K562 (cell line): ENCODE results near the gene PDHX. TPM values are rescaled to one million over a fixed set of nuclear protein-coding genes. Genes with fewer than 3 reads are reported as not detected.

Source experiments
- ZNF316 ChIP-seq: fragments of 450-650 bp; IDR thresholded peaks from 2 replicates; pipeline ENCODE4 v1.6.1; 2016
- polyA plus RNA-seq, 8 experiments: library from polyadenylated mRNA; depleted of rRNA in 4 of 8; stranded (reverse) in 5 of 8; unstranded in 3 of 8; fragments of >200 nt; fragmentation: Nextera tagmentation in 2 of 8; fragmentation: Illumina TruSeq in 1 of 8; extraction: Ambion mirVana in 2 of 8; extraction: Trizol in 1 of 8; gene quantifications; 2 replicates each; pipeline versions ENCODE4 v1.2.1 to v1.2.3, GENCODE V29; 2011 to 2014; ENCODE audit warnings: inconsistent platforms in 1 of 8, missing spikeins in 1 of 8
- total RNA-seq, 7 experiments: library from RNA; depleted of rRNA in 6 of 7; stranded (reverse); fragments of >200 nt in 6 of 7; fragmentation: Illumina TruSeq in 2 of 7; extraction: Trizol in 2 of 7; gene quantifications; 2 replicates each; pipeline versions ENCODE4 v1.2.1 to v1.2.3, GENCODE V29; 2011 to 2021; ENCODE audit warnings: low replicate concordance in 1 of 7
- TF ChIP-seq, protein P1 (sequence below), 2 experiments: fragments of 450-650 bp in 1 of 2; sonication (generic) in 1 of 2; formaldehyde crosslinking in 1 of 2; IDR thresholded peaks; 2 replicates each; pipeline versions ENCODE4 v1.7.1 to v1.9.0; 2016 to 2022; ENCODE audit warnings: inconsistent platforms in 1 of 2, mild to moderate bottlenecking in 1 of 2, missing genetic modification reagents in 1 of 2
- TF ChIP-seq, protein P2 (sequence below): fragments of 450-650 bp; formaldehyde crosslinking; IDR thresholded peaks from 2 replicates; pipeline ENCODE4 v1.4.0; 2022; ENCODE audit warnings: mild to moderate bottlenecking, moderate library complexity
- TF ChIP-seq, protein P3 (sequence below), 2 experiments: fragments of 450-650 bp in 1 of 2; sonication (generic) in 1 of 2; formaldehyde crosslinking in 1 of 2; IDR thresholded peaks in 1 of 2; conservative IDR thresholded peaks in 1 of 2; 2 replicates each; pipeline versions ENCODE4 v1.6.1 to v1.8.1; 2016 to 2023; ENCODE audit warnings: mild to moderate bottlenecking in 2 of 2, moderate library complexity in 2 of 2, inconsistent platforms in 1 of 2, missing genetic modification reagents in 1 of 2
- TF ChIP-seq, protein P4 (sequence below): sonication (generic); formaldehyde crosslinking; IDR thresholded peaks from 2 replicates; pipeline ENCODE4 v1.8.1; 2023; ENCODE audit warnings: mild to moderate bottlenecking, missing genetic modification reagents

Gene PDHX
- total and polyA plus RNA-seq, 9 of the 15 experiments (the other 6 are each of a cell fraction or from before 2014, with no cell fraction given), result 20.8 to 43.5 (median 31.2) TPM

DNA sequence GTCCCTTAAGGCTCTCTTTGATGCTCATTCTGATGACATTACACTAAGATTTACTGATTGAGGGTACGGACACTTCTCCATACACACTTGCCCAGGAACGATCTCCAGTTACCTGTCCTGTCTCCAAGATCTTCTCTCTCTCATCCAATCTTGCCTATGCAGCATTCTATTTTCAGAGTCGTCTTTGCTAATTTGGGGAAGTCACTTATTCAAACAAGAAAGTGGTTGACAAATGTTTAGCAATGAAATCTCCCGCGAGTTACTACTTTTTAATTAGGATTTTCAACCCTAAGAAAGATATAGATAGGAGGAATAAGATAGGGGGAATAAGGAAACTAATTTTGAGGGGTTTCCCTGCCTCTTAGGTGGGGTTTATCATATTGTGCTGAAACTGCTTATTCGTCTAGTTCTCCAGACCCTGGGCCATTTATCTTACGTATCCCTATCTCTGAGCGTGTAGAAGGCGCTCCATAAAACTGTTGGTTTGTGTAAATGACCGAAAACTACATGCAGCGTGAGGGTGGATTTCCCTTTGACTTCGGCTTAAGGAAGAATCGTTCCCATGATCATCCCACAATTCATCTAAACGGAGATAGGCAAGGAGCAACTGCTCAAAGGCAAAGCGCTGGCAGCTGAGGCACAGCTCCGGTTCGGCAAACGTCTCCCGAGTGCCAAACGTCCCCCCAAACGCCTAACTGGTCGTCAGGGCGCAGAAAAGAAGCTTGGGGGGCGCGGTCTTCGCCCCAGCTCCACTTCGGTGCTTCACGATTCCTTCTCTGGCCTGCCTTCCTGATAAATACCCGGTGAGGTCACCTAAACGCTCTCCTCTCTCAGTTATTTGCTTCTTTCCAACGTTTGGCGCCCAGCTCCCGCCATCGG, 1.0 kb upstream of the PDHX start (continued):
- TF ChIP-seq, protein P1, sequence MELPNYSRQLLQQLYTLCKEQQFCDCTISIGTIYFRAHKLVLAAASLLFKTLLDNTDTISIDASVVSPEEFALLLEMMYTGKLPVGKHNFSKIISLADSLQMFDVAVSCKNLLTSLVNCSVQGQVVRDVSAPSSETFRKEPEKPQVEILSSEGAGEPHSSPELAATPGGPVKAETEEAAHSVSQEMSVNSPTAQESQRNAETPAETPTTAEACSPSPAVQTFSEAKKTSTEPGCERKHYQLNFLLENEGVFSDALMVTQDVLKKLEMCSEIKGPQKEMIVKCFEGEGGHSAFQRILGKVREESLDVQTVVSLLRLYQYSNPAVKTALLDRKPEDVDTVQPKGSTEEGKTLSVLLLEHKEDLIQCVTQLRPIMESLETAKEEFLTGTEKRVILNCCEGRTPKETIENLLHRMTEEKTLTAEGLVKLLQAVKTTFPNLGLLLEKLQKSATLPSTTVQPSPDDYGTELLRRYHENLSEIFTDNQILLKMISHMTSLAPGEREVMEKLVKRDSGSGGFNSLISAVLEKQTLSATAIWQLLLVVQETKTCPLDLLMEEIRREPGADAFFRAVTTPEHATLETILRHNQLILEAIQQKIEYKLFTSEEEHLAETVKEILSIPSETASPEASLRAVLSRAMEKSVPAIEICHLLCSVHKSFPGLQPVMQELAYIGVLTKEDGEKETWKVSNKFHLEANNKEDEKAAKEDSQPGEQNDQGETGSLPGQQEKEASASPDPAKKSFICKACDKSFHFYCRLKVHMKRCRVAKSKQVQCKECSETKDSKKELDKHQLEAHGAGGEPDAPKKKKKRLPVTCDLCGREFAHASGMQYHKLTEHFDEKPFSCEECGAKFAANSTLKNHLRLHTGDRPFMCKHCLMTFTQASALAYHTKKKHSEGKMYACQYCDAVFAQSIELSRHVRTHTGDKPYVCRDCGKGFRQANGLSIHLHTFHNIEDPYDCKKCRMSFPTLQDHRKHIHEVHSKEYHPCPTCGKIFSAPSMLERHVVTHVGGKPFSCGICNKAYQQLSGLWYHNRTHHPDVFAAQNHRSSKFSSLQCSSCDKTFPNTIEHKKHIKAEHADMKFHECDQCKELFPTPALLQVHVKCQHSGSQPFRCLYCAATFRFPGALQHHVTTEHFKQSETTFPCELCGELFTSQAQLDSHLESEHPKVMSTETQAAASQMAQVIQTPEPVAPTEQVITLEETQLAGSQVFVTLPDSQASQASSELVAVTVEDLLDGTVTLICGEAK (IDR thresholded peaks at IDR 0.05), result peak; percentile 20; the same call in 1 of the 2 replicates
- TF ChIP-seq, protein P1 (CRISPR knock-in tag; IDR thresholded peaks at IDR 0.05), result no peak
- TF ChIP-seq, protein P2, sequence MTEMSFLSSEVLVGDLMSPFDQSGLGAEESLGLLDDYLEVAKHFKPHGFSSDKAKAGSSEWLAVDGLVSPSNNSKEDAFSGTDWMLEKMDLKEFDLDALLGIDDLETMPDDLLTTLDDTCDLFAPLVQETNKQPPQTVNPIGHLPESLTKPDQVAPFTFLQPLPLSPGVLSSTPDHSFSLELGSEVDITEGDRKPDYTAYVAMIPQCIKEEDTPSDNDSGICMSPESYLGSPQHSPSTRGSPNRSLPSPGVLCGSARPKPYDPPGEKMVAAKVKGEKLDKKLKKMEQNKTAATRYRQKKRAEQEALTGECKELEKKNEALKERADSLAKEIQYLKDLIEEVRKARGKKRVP (CRISPR knock-in tag), result no peak
- TF ChIP-seq, protein P3, sequence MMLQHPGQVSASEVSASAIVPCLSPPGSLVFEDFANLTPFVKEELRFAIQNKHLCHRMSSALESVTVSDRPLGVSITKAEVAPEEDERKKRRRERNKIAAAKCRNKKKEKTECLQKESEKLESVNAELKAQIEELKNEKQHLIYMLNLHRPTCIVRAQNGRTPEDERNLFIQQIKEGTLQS (IDR thresholded peaks at IDR 0.05), result peak; percentile 23; the same call in 1 of the 2 replicates
- TF ChIP-seq, protein P3 (CRISPR knock-in tag; conservative IDR thresholded peaks at IDR 0.05), result peak; percentile 69; the same call in 1 of the 2 replicates
- TF ChIP-seq, protein P4, sequence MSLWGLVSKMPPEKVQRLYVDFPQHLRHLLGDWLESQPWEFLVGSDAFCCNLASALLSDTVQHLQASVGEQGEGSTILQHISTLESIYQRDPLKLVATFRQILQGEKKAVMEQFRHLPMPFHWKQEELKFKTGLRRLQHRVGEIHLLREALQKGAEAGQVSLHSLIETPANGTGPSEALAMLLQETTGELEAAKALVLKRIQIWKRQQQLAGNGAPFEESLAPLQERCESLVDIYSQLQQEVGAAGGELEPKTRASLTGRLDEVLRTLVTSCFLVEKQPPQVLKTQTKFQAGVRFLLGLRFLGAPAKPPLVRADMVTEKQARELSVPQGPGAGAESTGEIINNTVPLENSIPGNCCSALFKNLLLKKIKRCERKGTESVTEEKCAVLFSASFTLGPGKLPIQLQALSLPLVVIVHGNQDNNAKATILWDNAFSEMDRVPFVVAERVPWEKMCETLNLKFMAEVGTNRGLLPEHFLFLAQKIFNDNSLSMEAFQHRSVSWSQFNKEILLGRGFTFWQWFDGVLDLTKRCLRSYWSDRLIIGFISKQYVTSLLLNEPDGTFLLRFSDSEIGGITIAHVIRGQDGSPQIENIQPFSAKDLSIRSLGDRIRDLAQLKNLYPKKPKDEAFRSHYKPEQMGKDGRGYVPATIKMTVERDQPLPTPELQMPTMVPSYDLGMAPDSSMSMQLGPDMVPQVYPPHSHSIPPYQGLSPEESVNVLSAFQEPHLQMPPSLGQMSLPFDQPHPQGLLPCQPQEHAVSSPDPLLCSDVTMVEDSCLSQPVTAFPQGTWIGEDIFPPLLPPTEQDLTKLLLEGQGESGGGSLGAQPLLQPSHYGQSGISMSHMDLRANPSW (CRISPR knock-in tag), result 0 out of 2 replicates have a peak, but pooled peaks have one; percentile 88
- peak; percentile 58 for TF ChIP-seq ZNF316
